Testis (tissue), 2 donors: ENCODE data around the gene SLC26A4.

Experiments
- POLR2A ChIP-seq: fragments of 450-650 bp; IDR thresholded peaks from one replicate; pipeline ENCODE4 v1.6.1; 2017; ENCODE audit warnings: antibody characterized with exemption, mild to moderate bottlenecking, moderate library complexity
- TF ChIP-seq, protein P1 (sequence below), 3 experiments: fragments of 450-650 bp in 2 of 3; fragments of 200-600 bp in 1 of 3; sonication (generic) in 1 of 3; IDR thresholded peaks; one replicate each; pipeline ENCODE4 v1.5.1; 2016 to 2019; ENCODE audit warnings: antibody characterized with exemption in 3 of 3, mild to moderate bottlenecking in 2 of 3, moderate library complexity in 1 of 3

DNA sequence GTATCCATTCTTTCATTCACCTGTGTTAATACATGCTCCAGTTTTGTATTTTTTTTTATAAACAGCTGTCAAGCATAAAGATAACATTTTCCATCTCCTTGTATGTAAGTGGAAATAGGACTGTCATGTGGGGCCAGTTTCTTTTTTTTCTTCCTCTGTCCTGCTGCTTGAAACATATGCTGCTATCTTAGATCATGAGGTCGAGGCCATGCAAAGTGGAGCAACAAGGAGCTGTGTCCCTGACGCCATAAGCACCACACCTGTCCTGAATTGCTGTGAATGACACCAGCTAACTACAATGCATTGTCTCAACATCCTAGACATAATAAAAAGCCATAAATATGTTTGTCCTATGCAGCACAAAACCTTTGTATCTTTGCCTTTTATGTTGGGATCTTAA, 37.7 kb upstream of the SLC26A4 start:
- TF ChIP-seq, protein P1, sequence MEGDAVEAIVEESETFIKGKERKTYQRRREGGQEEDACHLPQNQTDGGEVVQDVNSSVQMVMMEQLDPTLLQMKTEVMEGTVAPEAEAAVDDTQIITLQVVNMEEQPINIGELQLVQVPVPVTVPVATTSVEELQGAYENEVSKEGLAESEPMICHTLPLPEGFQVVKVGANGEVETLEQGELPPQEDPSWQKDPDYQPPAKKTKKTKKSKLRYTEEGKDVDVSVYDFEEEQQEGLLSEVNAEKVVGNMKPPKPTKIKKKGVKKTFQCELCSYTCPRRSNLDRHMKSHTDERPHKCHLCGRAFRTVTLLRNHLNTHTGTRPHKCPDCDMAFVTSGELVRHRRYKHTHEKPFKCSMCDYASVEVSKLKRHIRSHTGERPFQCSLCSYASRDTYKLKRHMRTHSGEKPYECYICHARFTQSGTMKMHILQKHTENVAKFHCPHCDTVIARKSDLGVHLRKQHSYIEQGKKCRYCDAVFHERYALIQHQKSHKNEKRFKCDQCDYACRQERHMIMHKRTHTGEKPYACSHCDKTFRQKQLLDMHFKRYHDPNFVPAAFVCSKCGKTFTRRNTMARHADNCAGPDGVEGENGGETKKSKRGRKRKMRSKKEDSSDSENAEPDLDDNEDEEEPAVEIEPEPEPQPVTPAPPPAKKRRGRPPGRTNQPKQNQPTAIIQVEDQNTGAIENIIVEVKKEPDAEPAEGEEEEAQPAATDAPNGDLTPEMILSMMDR (IDR thresholded peaks at IDR 0.05), result no peak
- TF ChIP-seq POLR2A, result no peak
